Measurements from ENCODE around the gene FAM228B.

DNA sequence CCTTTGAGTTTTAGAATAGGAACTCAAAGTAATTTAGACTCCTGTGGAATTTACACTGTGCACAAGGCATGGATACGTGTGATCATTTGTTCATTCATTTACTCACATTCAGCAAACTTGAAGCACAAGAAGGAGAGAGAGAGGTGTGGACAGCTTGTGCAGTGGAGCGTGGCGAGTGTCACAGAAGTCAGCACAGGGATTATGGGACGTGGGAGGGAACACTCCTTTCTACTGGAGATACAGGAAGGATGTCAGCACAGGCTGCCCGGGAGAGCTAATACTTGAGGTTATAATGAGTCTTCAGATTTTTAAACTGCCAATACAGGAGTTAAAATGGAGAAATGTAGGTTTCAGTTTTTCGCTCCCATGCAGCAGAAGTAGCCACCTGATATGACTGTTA, 58.6 kb downstream of the FAM228B start:
- TF ChIP-seq POLR2A (IDR thresholded peaks at IDR 0.05; ENCODE audit: extremely low read depth, insufficient read length) (no peak), CTCF (IDR thresholded peaks at IDR 0.05; ENCODE audit: low read depth, low read length) (no peak)
- TF ChIP-seq, protein P1, sequence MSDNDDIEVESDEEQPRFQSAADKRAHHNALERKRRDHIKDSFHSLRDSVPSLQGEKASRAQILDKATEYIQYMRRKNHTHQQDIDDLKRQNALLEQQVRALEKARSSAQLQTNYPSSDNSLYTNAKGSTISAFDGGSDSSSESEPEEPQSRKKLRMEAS (IDR thresholded peaks at IDR 0.05; ENCODE audit: low read depth, low read length): no peak

All from NB4 (cell line).